ENCODE results near the gene GPR84. TPM values are rescaled to one million over a fixed set of nuclear protein-coding genes. Genes with fewer than 3 reads are reported as not detected.

GPR84 gene
- total RNA-seq, 1 donor from 2014 or later: 2.4 TPM

DNA sequence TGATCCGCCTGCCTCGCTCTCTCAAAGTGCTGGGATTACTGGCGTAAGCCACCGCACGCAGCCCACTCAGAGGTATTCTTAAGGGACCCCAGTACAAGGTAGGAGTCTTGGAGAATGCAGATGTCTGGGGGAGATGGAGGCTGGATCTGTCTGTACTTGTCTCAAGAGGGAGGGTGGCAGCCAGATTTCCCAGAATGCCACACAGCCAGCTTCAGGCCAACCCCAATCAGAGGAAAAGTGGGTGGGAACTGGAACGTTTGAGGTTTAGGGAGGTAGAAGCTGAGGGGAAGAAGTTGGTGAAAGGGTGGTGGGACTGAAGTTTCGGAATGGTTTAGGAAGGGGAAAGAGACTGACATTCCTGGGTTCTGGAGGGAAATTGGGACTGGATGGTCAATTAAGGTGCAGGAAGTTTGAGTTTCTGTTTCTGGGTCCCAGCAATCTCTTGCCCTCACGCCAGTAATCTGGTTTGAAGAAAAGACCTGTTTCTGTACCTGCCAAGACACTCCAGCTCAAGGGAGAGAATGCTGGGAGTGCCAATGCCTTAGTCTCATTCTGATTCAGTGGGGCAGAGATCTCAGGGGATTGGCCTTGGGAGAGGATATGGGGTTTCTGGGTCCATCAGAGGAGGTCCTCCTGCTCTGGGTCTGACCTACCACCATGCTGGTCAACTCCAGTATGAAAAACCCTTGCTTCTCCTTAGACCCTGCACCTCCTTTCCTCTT is 28.4 kb upstream of the GPR84 start:
- intact Hi-C loops (cut with micrococcal nuclease): no loop called here

GRCh38 chr12:54390668-54391551 is 26.6 kb upstream of the GPR84 start:
- intact Hi-C loops (cut with micrococcal nuclease): loop anchor here (1.0 kb wide), 1 partner anchor 12 kb away; no protein-coding TSS in a partner anchor

GRCh38 chr12:54390176-54390667 is 25.9 kb upstream of the GPR84 start:
- intact Hi-C loops (cut with micrococcal nuclease): no loop called here

- intact Hi-C loops (cut with micrococcal nuclease): no loop called here
Measured at GRCh38 chr12:54389607-54390175, 25.4 kb upstream of the GPR84 start.

DNA sequence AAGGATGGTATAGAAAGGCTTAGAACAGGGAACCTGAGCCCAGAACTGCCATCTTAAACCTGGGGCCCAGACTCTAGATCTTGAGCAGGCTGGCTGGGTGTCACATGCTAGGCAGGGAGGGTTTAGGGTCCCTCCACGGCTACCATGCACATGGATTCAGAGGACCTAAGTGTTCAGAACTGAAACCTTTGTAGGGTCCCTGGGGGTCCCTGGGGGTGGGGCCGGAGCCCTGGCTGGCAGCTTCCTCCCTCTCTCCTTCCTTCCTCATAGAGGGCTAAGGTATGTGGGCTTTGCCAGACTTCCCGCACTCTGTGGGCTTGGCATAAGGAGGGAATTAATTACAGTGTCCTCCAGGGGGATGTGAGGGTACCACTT is 24.8 kb upstream of the GPR84 start:
- intact Hi-C loops (cut with micrococcal nuclease): no loop called here

DNA sequence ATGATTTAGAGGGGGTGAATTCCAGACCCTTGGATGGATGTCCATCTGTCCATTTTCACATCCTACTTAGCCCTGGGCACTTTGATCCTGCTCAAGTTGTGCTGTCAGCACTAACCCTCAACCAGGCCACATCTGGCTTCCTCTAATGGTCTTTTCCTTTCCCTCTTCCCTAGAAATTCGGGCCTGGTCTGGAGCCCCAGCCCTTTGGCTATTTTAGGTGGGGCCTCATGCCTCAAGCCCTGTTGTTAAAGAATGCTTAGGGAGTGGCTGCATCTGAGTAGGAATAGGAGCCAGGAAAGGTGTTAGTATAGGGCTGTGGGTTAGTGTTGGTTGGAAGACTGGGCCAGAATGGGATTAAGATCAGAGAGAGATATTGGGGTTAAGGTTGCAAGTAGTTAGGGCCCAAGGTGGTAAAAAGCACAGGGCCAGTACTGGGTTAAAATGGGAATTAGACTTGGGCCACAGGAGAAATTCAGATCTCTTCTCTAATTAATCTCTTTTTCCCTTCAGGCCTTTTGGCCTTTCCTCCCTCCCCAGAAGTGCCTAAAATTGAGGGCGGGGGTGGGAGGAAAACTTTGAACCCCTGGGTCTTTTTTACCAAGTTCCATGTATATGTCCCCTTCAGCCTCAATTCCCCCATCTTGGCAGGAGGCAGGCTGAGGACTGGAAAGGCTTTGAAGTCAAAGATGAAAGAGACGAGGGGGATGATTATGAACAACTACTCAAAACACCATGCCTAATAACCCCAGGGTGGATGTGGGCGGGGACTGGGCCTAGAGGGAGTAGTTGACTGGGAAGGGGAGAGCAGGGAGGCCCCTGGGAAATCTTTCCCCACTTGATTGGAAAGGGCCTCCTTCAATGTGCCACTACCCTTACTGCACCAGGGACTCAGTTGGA is 24.2 kb upstream of the GPR84 start:
- intact Hi-C loops (cut with micrococcal nuclease): no loop called here

DNA sequence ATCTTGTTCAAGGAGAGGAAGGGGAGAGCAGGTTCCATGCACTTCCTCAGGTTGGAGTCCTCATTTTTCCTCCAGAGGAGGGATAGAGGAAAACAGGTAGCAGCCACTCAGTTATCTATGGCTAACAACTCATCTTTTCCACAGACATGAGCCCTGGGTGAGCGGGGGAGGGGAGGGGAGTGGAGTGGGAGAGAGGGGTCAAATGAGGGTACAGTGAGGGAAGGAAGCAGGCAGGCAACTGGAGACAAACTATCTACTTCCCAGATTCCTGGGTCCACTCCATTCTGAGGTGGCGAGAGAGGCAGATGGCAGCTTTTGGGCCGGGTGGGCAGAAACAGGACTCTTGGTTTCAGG is 22.8 kb upstream of the GPR84 start:
- intact Hi-C loops (cut with micrococcal nuclease): no loop called here

- intact Hi-C loops (cut with micrococcal nuclease): no loop called here
Measured at GRCh38 chr12:54386403-54387113, 22.3 kb upstream of the GPR84 start.

DNA sequence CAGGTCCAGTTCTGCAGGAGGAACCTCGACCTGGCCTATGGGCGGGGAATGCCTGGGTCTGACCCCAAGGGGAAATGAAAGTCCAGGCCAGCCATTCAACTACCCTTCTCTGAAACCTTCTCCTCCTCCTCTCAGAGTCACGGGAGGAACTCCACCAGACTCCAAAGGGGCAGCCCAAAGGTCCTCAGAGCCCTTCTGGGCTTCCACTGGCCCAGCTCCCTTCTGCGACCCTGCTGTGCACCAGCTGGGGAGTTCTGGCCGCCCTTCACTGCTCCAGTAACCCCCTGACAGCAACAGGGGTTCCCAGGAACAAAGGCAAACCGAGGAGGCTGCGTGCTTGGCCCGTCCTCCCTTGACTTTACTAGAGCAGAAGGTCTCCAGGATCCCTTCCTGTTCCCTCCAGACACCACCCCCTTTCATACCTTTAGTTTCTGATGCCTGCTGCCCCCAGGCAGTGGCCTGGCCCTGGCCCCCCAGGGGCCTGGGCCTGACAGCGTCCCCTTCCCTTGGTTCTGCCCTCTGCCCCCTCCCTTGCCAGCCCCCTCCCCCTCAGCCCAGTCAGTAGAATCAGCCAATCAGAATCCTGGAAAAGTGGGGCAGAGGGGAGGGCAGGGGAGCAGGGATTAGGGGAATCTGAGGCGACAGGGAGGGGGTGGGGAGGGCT is 21.1 kb upstream of the GPR84 start:
- intact Hi-C loops (cut with micrococcal nuclease): no loop called here

- intact Hi-C loops (cut with micrococcal nuclease): no loop called here
Measured at GRCh38 chr12:54384591-54385041, 20.3 kb upstream of the GPR84 start, which contains the start of gene ZNF385A. Gene ZNF385A, minus strand, starts transcription at chr12:54384733. Its CDS starts 219 bp downstream, at chr12:54384514.

DNA sequence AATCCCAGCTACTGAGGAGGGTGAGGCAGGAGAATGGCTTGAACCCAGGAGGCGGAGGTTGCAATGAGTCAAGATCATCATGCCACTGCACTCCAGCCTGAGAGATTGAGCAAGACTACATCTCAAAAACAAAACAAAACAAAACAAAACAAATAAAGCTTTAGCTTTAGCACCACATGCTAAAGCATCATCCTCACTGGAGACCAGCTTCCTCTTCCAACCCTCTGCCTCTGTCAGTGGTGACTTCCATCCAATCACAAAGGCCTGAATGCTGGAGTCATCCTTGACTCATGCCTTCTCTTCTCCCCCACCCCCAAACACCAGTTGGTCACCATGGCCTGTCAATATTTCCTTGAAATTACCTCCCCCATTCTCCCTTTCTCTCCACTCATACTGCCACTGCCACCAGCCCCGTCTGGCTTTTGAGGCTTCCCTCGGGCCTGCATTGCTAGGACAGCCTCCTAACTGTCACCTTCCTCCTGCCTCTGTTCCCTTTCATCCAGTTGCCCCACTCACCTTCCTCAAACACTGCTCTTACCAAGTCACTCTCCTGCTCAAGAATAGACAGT is 18.8 kb upstream of the GPR84 start:
- intact Hi-C loops (cut with micrococcal nuclease): no loop called here

- intact Hi-C loops (cut with micrococcal nuclease): no loop called here
Measured at GRCh38 chr12:54381136-54381535, 16.9 kb upstream of the GPR84 start.

DNA sequence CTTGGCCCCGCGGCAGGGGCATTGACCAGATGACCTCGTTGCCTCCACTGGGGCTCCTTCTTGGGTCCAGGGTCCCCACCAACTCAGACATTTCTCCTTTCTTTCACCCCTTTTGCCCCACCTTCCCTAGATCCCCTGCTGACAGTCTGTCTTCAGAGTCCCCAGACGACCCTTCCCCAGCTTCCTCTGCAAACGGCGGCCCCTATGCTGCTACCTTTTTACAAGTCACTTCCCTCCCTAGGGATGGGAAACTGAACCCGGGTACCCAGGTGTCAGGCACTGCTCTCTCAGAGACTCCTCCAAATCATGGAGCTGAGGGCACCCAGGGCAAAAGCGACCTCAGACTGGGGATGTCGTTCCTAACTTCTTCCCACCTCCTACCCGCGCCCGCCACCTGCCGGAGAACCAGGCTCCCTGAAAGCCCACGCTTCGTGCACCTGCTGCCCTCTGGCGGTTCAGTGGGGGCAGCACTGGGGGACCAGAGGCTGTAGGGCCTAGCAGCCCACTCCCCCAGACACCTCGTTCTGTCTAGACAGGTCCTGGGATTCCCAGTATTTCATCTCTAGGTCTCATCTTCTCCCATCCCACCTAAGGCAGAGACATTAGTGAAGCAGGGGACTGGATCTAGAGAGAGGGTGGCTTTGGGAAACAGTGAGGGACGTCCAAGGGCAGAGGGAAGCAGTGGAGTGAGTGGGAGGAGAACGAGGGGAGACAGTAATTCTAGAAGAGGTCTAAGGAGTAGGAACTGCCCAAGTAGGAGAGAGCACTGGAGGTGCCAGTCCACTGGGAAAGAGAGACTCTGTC is 15.3 kb upstream of the GPR84 start:
- intact Hi-C loops (cut with micrococcal nuclease): loop anchor here (1.0 to 2.0 kb wide), 9 partner anchors 11 to 165 kb away; no protein-coding TSS in a partner anchor

DNA sequence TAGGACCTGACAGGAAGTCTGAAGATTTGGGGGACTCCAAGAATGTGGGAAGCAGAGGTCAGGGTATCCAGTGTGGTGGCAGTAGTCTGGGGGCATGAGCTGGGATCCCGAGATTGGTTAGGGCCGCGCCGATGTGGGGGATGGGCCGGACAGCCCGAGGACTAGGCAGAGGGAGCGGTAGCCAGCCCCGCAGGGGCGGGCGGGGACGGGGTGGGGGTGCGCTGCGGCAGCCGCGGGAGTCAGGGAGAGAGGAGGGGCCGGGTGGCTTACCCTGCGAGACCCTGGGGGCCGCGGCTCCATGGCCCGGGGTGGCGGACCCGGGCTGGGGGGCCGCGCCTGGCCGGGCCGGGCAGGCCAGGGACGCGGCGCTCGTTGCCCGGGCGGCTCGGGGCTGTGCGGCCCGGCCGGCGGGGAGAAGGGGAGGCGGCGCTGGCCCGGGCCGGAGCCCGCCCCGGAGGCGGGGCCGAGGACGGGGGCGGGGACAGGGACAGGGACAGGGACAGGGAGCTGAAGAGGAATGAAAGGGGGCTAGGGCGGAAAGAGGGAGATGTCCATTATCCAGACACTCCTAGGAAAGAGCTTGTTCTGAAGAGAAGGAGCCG is 14.6 kb upstream of the GPR84 start:
- intact Hi-C loops (cut with micrococcal nuclease): loop anchor here (1.0 to 2.0 kb wide), 9 partner anchors 11 to 165 kb away; no protein-coding TSS in a partner anchor

DNA sequence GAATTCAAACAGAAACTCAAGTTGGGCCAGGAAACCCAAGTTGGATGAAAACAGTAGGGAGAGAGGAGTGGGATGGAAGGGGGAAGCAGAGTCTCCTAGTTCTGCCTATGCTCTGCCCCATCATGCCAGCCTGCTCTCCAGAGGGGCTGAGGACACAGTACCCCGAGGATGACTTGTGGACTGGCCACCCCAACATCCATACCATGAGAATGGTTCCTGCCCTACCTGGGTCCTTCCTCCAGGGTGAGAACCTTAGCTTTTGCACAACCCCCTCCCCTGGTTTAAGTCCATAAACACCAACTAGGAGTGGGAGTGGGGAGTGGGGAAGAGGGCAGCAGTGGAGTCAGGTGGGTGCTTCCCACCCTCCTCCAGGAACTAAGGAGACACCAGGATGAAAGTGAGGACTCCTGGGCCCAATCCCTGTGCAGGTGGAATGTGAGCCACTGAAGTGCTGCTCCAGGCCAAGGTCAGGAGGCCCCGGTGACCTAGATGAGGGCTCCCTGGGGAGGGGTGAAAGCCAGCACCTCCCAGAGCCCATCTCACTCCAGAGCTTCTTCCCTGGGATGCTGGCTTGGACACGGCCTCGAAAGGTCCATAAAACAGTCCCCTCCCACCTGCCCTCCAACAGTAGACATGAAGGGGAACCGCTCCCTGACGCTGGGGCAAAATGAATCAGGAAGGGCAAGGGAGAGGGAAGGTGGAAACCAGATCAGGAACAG is 13.7 kb upstream of the GPR84 start:
- intact Hi-C loops (cut with micrococcal nuclease): loop anchor here (2.0 kb wide), 1 partner anchor 35 kb away; no protein-coding TSS in a partner anchor

- intact Hi-C loops (cut with micrococcal nuclease): no loop called here
Measured at GRCh38 chr12:54377007-54377406, 12.7 kb upstream of the GPR84 start.

DNA sequence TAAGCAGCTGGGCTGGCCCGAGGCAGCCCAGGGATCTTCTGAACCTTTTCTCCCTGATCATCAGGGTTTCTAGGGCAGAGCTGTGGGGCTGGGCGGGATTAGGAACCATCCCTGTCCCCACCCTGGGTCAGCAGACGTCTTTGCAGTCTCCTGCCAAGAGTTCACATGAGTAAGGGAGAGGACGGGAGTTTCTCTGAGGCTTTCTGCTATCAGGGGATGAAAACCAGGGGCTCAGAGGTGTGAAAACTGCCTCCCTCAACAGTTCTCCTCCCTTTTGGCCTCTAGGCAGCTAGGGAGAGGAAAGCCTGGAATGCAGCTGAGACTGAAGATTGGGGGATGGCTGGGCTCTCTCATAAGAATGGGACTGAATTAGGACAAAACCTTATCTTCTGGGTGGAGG is 12.3 kb upstream of the GPR84 start:
- intact Hi-C loops (cut with micrococcal nuclease): no loop called here
